Measurements from ENCODE around the gene MEF2C. TPM values are rescaled to one million over a fixed set of nuclear protein-coding genes. Genes with fewer than 3 reads are reported as not detected.
A peak's percentile ranks its signal among the peaks of the same experiment; 100 is the strongest.

The MEF2C gene
- total and polyA plus RNA-seq, 2 experiments from 2014 or later, result 107 to 175 TPM

DNA sequence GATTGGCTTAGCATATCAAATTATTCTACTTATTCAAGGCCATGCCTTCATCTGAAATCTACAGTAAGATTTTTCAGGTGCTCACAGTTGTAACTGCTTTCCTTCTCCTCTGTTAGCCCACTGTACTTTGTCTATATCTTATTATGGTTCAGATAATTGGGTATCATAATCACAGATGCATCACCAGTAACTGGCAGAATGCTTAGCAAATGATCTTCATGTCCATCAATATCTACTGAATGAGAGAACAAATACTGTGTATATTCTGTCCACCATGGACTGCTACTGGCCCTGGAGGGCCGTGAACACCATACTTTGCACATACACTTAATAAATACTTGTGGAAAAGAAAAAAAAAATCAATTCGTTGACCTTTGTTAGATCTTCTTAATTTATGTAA is 96.2 kb downstream of the MEF2C start:
- TF ChIP-seq, protein P1, sequence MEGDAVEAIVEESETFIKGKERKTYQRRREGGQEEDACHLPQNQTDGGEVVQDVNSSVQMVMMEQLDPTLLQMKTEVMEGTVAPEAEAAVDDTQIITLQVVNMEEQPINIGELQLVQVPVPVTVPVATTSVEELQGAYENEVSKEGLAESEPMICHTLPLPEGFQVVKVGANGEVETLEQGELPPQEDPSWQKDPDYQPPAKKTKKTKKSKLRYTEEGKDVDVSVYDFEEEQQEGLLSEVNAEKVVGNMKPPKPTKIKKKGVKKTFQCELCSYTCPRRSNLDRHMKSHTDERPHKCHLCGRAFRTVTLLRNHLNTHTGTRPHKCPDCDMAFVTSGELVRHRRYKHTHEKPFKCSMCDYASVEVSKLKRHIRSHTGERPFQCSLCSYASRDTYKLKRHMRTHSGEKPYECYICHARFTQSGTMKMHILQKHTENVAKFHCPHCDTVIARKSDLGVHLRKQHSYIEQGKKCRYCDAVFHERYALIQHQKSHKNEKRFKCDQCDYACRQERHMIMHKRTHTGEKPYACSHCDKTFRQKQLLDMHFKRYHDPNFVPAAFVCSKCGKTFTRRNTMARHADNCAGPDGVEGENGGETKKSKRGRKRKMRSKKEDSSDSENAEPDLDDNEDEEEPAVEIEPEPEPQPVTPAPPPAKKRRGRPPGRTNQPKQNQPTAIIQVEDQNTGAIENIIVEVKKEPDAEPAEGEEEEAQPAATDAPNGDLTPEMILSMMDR (IDR thresholded peaks at IDR 0.05; ENCODE audit: low read depth, low read length), result no peak
- H3K4me3 ChIP-seq, result no peak overlapping the region
- H3K27ac ChIP-seq, result peak overlapping the region; percentile 97
- H3K4me1 ChIP-seq (ENCODE audit: low read depth), result peaks cover 36% of the 10 kb centered on the region
- H3K9me3 ChIP-seq (ENCODE audit: low read depth), result no peaks in the 10 kb centered on the region
- no peaks in the 10 kb centered on the region for H3K27me3 ChIP-seq
- H3K36me3 ChIP-seq, result peaks cover 6% of the 10 kb centered on the region
- DNase-seq (ENCODE audit: low read depth in 1 of 2, low spot score in 1 of 2), result no peak

DNA sequence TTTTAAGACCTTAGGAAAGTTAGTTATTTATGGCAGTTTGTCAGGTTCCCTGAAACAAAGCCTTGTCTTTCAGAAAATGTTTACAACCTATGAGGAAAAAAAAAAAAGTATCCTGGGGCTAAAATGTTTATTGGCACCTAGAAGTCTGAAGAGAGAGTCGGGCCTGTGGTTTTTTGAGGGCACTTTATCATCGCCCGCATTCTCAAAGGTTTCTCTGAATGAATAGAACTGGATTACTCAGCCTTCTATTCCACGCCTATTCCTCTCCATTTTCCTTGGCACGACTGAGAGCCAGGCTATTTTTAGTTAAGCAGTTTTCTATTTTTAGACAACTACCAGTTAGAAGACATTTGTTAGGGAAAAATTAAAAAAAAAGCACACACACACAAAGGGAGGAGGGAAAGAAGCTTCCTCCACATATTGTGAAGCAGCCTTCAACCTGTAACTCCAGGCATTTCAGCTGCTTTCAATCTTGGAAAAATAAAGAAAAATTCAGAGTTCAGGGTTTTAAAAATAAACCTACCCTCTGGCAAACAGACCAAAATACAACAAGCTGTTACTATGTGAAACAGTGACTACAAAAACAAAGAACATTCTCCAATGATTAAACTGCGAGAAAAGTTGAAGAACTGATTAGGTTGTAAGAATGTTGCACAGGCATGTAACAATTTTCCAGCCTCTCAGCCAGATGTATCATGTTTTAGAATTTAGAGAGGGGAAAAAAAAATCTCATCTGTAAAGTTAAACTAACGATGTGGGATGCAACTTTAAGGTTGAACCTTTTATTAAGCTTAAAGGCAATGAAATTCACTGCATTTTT is 97.0 kb downstream of the MEF2C start:
- Histone ChIP-seq H3K27ac (peak overlapping the region; percentile 97), H3K4me1 (ENCODE audit: low read depth) (peaks cover 36% of the 10 kb centered on the region), H3K36me3 (peaks cover 3% of the 10 kb centered on the region), H3K4me3 (peak overlapping the region; percentile 14), H3K9me3 (ENCODE audit: low read depth) (no peaks in the 10 kb centered on the region), H3K27me3 (no peaks in the 10 kb centered on the region)
- TF ChIP-seq, protein P1 (IDR thresholded peaks at IDR 0.05; ENCODE audit: low read depth, low read length), result no peak
- DNase-seq (ENCODE audit: low read depth in 1 of 2, low spot score in 1 of 2), result peak; percentile 84 to 93

DNA sequence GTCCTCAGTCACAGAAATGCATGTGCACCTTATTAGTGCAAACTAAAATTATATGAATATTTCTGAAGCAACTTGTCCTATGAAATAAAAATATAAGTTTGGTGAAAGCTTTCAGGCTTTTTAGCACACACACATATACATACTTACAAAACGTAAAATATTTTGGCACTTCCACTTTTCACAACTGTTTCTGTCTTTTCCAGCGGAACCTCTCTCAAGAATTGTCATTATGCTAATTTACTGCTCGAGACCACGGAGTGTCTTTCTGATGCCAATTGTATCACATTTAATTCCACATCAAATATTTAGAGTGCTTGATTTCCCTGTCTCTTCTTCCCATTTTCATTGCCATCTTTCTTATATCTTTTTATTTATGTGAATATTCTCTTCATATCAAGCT is 100.4 kb downstream of the MEF2C start:
- no peak overlapping the region for H3K4me3 ChIP-seq
- TF ChIP-seq, protein P1 (IDR thresholded peaks at IDR 0.05; ENCODE audit: low read depth, low read length), result no peak
- DNase-seq (ENCODE audit: low read depth in 1 of 2, low spot score in 1 of 2), result no peak
- no peak overlapping the region for H3K27ac ChIP-seq
- H3K27me3 ChIP-seq, result no peaks in the 10 kb centered on the region
- peaks cover 5% of the 10 kb centered on the region for H3K36me3 ChIP-seq
- no peaks in the 10 kb centered on the region for H3K9me3 ChIP-seq (ENCODE audit: low read depth)
- peaks cover 33% of the 10 kb centered on the region for H3K4me1 ChIP-seq (ENCODE audit: low read depth)

DNA sequence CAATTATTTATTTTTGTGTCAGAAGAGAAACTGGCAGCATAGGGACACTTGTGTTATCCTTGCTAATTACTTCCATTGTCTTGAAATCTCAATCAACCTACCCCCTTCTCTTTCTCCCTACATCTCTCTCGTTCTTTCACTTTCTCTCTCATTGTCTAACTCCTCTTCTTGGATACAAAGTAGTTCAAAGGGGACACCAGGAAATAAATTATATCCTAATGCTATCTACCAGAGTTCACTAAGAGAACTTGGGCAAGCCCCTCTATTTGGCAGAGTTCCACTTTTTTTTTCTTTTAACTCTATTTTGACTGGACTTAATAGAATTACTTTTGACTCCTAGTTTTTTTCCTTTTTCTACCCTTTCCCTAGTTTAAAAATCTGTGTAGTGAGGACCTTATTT is 102.2 kb downstream of the MEF2C start:
- TF ChIP-seq, protein P1 (IDR thresholded peaks at IDR 0.05; ENCODE audit: low read depth, low read length), result no peak

DNA sequence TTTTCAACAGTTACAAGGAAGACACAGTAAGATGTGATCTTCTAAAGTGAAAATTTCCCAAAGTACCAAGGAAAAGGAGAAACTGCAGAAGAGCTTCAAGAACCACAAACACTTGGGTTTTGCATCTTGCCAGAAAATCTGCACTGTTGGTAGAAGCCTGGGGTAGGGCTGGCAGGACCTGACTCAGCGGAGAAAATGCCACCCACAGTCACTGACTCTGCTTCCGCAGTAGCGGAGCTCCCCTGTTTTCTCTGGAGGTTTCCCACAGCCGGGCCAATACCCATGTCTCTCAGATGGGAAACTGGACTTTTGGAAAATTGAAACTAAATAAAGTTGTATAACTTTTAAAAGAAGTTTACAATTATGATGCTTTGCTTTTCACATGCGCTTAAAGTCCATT is 104.2 kb downstream of the MEF2C start:
- Histone ChIP-seq H3K4me3 (no peak overlapping the region), H3K36me3 (peaks cover 7% of the 10 kb centered on the region), H3K27me3 (no peaks in the 10 kb centered on the region), H3K9me3 (ENCODE audit: low read depth) (no peaks in the 10 kb centered on the region), H3K27ac (peak overlapping the region; percentile 15), H3K4me1 (ENCODE audit: low read depth) (no peaks in the 10 kb centered on the region)
- DNase-seq (ENCODE audit: low read depth in 1 of 2, low spot score in 1 of 2), result no peak
- TF ChIP-seq, protein P1 (IDR thresholded peaks at IDR 0.05; ENCODE audit: low read depth, low read length), result no peak

More for the DNA sequence above, 102.2 kb downstream of the MEF2C start:
- Histone ChIP-seq H3K36me3 (peaks cover 5% of the 10 kb centered on the region), H3K27ac (peak overlapping the region; percentile 29), H3K9me3 (ENCODE audit: low read depth) (no peaks in the 10 kb centered on the region), H3K4me3 (no peak overlapping the region), H3K4me1 (ENCODE audit: low read depth) (peaks cover 14% of the 10 kb centered on the region), H3K27me3 (no peaks in the 10 kb centered on the region)
- peak in 1 of 2 donors; percentile 3 for DNase-seq (ENCODE audit: low read depth in 1 of 2, low spot score in 1 of 2)

Data from cardiac muscle cell (in vitro differentiated cells and primary cell).